HG03045 (cell line): Measurements from ENCODE around the gene GLA.
A peak's percentile ranks its signal among the peaks of the same experiment; 100 is the strongest.

Experiments
- ATAC-seq: cut with Tn5 transposase; IDR thresholded peaks from one replicate; pipeline ENCODE4 v1.9.1; 2021; ENCODE audit warnings: mild to moderate bottlenecking, moderate library complexity; ENCODE audit not compliant: unreplicated experiment

GLA gene

GRCh38 chrX:101407748-101408531, at the start of gene GLA, which contains the start of gene HNRNPH2:
TSS of gene GLA (minus strand) at chrX:101407925. CDS start at chrX:101407903, 22 bp downstream.
TSS of gene HNRNPH2 (plus strand) at chrX:101408222. CDS start at chrX:101411989, 3,767 bp downstream.
- peak; percentile 97 for ATAC-seq

- ATAC-seq, result no peak
Observed at GRCh38 chrX:101452056-101452455, 44.3 kb upstream of the GLA start.

DNA sequence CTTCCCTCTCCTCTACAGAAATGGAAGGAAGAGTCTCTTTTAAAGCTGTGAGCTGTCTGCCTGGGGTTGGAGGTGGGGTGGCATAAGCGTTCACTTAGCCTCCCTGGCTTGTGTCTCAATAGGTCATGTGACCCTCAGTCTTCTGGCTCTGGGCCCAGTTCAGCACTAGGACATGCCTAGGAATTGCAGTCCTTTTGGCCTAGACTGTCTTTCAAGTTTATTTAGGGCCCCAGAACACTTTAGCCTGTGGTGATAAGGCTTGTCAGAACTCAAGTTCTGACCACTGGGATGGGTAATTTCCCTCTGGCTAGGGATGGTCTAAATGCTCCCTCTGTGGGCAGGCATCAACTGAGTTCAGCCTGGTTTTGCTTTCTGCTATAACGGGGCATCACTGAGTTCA, 43.2 kb upstream of the GLA start:
- ATAC-seq, result no peak

- ATAC-seq, result no peak
Observed at GRCh38 chrX:101450085-101450484, 42.4 kb upstream of the GLA start.

DNA sequence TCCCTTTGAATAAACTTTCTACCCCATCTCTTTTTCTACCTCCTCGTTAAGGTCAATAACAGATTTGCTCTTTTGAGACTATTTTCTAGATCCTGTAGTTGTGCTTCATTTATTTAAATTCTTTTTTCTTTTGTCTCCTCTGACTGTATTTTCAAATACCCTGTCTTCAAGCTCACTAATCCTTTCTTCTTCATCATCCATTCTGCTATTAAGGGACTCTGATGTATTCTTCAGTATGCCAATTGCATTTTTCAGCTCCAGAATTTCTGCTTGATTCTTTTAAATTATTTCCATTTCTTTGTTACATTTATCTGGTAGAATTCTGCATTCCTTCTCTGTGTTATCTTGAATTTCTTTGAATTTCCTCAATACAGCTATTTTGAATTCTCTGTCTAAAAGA, 41.6 kb upstream of the GLA start:
- no peak for ATAC-seq

DNA sequence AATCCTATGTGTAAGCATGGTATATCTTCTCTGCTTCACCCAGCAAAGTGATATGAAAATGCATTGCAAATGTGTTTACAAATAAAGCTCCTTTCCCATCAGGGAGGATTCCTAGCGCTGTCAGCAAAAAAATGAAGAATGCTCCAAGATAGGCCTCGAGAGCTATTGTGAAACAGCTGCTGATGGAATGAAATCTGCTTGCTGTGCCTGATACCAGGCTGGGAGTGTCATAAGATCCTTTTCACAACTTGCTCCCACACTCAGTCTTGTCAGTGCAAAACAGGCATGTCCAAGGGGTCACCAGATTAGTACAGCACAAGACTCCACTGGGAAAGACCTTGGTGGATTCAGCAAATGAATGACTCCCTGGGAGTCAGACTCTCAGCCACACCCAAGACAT, 34.4 kb upstream of the GLA start:
- no peak for ATAC-seq

GRCh38 chrX:101430457-101431078, 22.8 kb upstream of the GLA start:
- peak; percentile 84 for ATAC-seq

DNA sequence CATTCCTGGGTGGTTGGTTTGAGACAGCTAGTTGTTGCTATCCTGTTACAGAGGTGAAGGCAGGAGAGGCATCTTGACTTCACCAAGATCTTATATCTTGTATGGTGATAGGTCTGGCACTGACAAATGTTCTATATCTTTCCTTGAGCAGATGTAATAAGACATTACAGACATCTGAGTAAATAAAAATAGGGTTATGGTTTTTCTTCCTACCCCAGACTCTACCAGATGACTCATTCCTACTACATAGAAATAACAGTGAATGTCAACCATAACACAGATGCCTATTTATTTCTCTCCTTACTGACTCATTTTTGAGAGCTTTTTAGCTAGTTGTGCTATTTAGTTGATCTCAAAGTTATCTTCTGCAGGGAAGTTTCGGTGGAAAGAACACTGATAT, 22.2 kb upstream of the GLA start:
- no peak for ATAC-seq

DNA sequence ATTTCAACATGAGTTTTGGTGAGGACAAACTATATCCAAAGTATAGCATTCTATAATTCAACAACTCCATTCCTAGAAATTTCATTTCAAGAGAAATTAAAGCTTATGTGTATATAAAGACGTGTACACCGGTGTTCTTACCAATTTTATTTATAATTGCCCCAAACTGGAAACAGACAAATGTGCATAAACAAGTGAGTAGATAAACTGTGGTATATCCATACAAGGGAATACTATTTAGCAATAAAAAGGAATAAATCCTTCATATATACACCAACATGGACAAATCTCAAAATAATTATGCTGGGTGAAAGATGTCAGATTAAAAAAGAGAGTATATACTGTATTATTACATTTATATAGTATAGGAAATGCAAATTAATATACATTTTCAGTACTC, 20.2 kb upstream of the GLA start:
- ATAC-seq, result no peak

- ATAC-seq, result no peak
Observed at GRCh38 chrX:101419489-101419888, 11.8 kb upstream of the GLA start.

- peak; percentile 68 for ATAC-seq
Observed at GRCh38 chrX:101417981-101418841, 10.5 kb upstream of the GLA start.

DNA sequence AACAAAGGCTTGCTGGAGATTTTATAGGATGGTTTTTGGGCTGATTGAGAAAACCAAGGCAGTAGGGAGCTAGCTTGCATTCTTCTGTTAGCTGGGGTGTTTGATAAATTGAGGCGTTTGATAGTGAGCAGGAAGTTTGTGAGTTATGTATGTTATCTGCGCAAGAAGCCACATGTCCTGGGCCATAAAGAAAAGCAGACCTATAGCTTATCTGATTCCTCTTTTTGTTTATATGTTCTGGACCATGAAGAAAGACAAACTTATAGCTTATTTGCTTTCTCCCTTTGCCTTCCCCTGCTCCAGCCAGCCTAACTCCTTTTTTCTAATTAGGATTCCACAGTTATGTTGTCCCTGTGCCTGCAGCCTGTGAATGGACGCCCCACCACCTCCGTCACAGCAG, 9.5 kb upstream of the GLA start:
- no peak for ATAC-seq

DNA sequence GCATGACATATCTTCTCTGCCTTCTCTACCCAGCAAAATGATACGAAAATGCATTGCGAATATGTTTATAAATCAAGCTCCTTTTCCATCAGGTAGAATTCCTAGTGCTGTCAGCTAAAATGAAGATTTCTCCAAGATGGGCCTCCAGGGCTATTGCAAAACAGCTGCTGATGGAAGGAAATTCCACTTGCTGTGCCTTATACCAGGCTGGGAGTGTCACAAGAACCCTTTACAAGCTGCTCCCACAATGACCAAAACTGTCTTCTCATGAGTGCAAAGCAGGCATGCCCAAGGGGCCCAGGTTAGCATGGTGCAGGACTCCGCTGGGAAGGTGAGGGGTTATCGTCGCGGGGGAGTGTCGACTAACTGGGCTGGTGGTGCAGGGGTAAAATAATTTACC, 9.0 kb upstream of the GLA start:
- no peak for ATAC-seq

GRCh38 chrX:101415180-101416145, 7.7 kb upstream of the GLA start:
- no peak for ATAC-seq

- ATAC-seq, result no peak
Observed at GRCh38 chrX:101411984-101412383, 4.3 kb upstream of the GLA start.

GRCh38 chrX:101410461-101410860, 2.7 kb upstream of the GLA start:
- ATAC-seq, result no peak

DNA sequence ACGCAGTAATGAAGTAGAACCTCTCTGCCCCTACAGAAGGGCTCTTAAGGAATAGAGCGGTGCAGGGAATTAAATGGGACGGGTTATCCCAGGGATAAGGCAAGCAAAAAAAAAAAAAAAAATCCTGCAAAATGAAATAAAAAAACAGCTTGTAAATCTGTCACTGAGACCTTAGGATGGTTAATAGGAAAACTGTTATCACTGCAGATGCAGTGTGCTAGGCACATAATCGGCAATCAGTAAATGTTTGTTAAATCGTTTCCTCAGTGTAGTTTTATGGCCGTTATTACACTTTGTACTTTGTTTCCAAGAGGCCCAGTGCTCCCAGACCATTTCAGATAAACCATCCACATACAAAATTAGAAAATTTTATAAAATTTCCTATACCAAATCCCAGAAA, 1.3 kb upstream of the GLA start:
- ATAC-seq, result no peak

- peak; percentile 23 for ATAC-seq
Observed at GRCh38 chrX:101408532-101408841, 762 bp upstream of the GLA start.

GRCh38 chrX:101407167-101407747, 468 bp downstream of the GLA start:
- ATAC-seq, result peak; percentile 0

DNA sequence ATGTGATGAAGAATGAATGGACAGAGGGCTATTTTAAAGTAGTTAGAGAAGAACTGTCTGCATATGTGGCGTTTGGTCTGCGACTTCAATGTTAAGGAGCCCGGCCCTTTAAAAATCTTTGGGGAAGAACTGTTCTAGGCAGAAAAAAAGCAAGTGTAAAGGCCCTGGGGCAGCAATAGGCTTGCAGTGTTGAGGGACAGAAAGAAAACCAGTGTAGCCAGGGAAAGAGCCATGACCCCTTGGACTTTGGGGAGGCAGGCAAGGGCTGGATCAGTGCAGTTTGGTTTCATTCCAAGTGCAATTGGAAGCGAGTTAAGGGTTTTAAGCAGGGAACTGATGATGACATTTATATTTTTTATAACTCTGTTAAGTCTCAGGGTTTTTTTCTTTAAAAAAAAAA, 7.9 kb downstream of the GLA start:
- ATAC-seq, result no peak
